GM23338 (cell line): ENCODE data around the gene FAM47E. TPM values are rescaled to one million over a fixed set of nuclear protein-coding genes. Genes with fewer than 3 reads are reported as not detected.

Experiments used
- ATAC-seq: fragments of 200-7000 bp; cut with Tn5 transposase; 3 replicates; pipeline ENCODE4 v1.9.1; 2020
- DNase-seq: peaks from one replicate; pipeline ENCODE4 v3.0.0-alpha.2; 2015; ENCODE audit warnings: low spot score
- H2AFZ ChIP-seq: fragments of 200-600 bp; sonication (generic); 2 replicates; pipeline ENCODE4 v1.8.0; 2016; ENCODE audit warnings: antibody characterized with exemption, mild to moderate bottlenecking, moderate library complexity
- H3F3A ChIP-seq: fragments of 200-600 bp; sonication (generic); replicated peaks from 2 replicates; pipeline ENCODE4 v1.8.0; 2017; ENCODE audit warnings: antibody characterized with exemption, mixed run types, low read depth
- H3K27ac ChIP-seq: fragments of 200-600 bp; sonication (generic); 2 replicates; pipeline ENCODE4 v1.6.1; 2016; ENCODE audit warnings: low read depth
- H3K27me3 ChIP-seq: fragments of 200-600 bp; sonication (generic); 2 replicates; pipeline ENCODE4 v1.8.0; 2016; ENCODE audit warnings: mild to moderate bottlenecking, mixed run types, moderate library complexity; ENCODE audit not compliant: insufficient read depth
- H3K36me3 ChIP-seq: fragments of 200-600 bp; sonication (generic); 2 replicates; pipeline ENCODE4 v1.8.0; 2016; ENCODE audit warnings: mild to moderate bottlenecking; ENCODE audit not compliant: insufficient read depth
- H3K4me1 ChIP-seq: fragments of 200-600 bp; sonication (generic); 2 replicates; pipeline ENCODE4 v1.8.0; 2016; ENCODE audit warnings: mild to moderate bottlenecking, moderate library complexity; ENCODE audit not compliant: insufficient read depth
- H3K4me2 ChIP-seq: fragments of 200-600 bp; sonication (generic); 2 replicates; pipeline ENCODE4 v1.7.1; 2017; ENCODE audit warnings: mixed run types
- H3K4me3 ChIP-seq: fragments of 200-600 bp; sonication (generic); 2 replicates; pipeline ENCODE4 v1.6.1; 2016; ENCODE audit warnings: mixed run types
- H3K79me2 ChIP-seq: fragments of 200-600 bp; sonication (generic); replicated peaks from 2 replicates; pipeline ENCODE4 v1.8.0; 2017; ENCODE audit warnings: mild to moderate bottlenecking; ENCODE audit not compliant: insufficient read depth
- H3K9me2 ChIP-seq: fragments of 200-600 bp; sonication (generic); 2 replicates; pipeline ENCODE4 v1.8.0; 2017; ENCODE audit not compliant: insufficient read depth
- H4K20me1 ChIP-seq: fragments of 200-600 bp; sonication (generic); replicated peaks from 2 replicates; pipeline ENCODE4 v1.8.0; 2017; ENCODE audit warnings: mild to moderate bottlenecking; ENCODE audit not compliant: insufficient read depth
- H3K27ac Mint-ChIP-seq: 2 replicates; pipeline ENCODE4 v1.8.0; 2020; ENCODE audit warnings: inconsistent platforms, mild to moderate bottlenecking, moderate library complexity, mixed read lengths
- H3K27me3 Mint-ChIP-seq: 3 replicates; pipeline ENCODE4 v1.8.0; 2022; ENCODE audit warnings: low read depth, mild to moderate bottlenecking, moderate library complexity, mixed read lengths, inconsistent platforms; ENCODE audit not compliant: insufficient read depth, poor library complexity
- H3K36me3 Mint-ChIP-seq: 3 replicates; pipeline ENCODE4 v1.8.0; 2021; ENCODE audit warnings: low read depth, mild to moderate bottlenecking, inconsistent platforms, moderate library complexity, mixed read lengths
- H3K4me1 Mint-ChIP-seq: 3 replicates; pipeline ENCODE4 v1.8.0; 2020; ENCODE audit warnings: mild to moderate bottlenecking, inconsistent platforms, mixed read lengths
- H3K4me3 Mint-ChIP-seq: 3 replicates; pipeline ENCODE4 v1.8.0; 2021; ENCODE audit warnings: moderate library complexity, mild to moderate bottlenecking, inconsistent platforms, mixed read lengths
- H3K9me3 Mint-ChIP-seq: 3 replicates; pipeline ENCODE4 v1.8.0; 2020; ENCODE audit warnings: moderate library complexity, mild to moderate bottlenecking, inconsistent platforms, mixed read lengths
- CREB1 ChIP-seq: fragments of 250-450 bp; sonication (Bioruptor Pico); IDR thresholded peaks from 2 replicates; pipeline ENCODE4 v1.5.0; 2020; ENCODE audit warnings: low read depth, mild to moderate bottlenecking, moderate library complexity
- EZH2phosphoT487 ChIP-seq: fragments of 200-600 bp; sonication (generic); IDR thresholded peaks from one replicate; pipeline ENCODE4 v1.8.1; 2018; ENCODE audit warnings: antibody characterized with exemption; ENCODE audit not compliant: unreplicated experiment
- POLR2AphosphoS5 ChIP-seq: IDR thresholded peaks from 2 replicates; pipeline ENCODE4 v1.6.1; 2016; ENCODE audit warnings: antibody characterized with exemption, low read depth
- ZNF331 ChIP-seq: fragments of 250-450 bp; sonication (Bioruptor Pico); IDR thresholded peaks from 2 replicates; pipeline ENCODE4 v1.5.0; 2020; ENCODE audit warnings: low read depth, mild to moderate bottlenecking, moderate library complexity
- polyA plus RNA-seq: library from polyadenylated mRNA; unstranded; fragments of >200 nt; fragmentation: Nextera tagmentation; extraction: Ambion mirVana; gene quantifications from 2 replicates; pipeline ENCODE4 v1.2.1, GENCODE V29; 2016
- total RNA-seq: library from RNA; depleted of rRNA; stranded (reverse); fragments of >200 nt; shearing (Covaris generic); gene quantifications from 2 replicates; pipeline ENCODE4 v1.2.3, GENCODE V29; 2014
- TF ChIP-seq, protein P1 (sequence below): fragments of 250-450 bp; sonication (Bioruptor Pico); IDR thresholded peaks from 2 replicates; pipeline ENCODE4 v1.5.0; 2020; ENCODE audit warnings: mild to moderate bottlenecking, moderate library complexity
- TF ChIP-seq, protein P2 (sequence below): IDR thresholded peaks from one replicate; pipeline ENCODE4 v1.6.1; 2018; ENCODE audit warnings: antibody characterized with exemption; ENCODE audit not compliant: unreplicated experiment
- TF ChIP-seq, protein P3 (sequence below): IDR thresholded peaks from 2 replicates; pipeline ENCODE4 v1.6.1; 2016; ENCODE audit warnings: antibody characterized with exemption
- TF ChIP-seq, protein P4 (sequence below), 2 experiments: fragments of 200-600 bp in 1 of 2; sonication (generic) in 1 of 2; conservative IDR thresholded peaks; 2 replicates each; pipeline versions ENCODE4 v1.5.1 to v1.6.1; 2016 to 2017; ENCODE audit warnings: antibody characterized with exemption in 2 of 2, low read depth in 2 of 2, mild to moderate bottlenecking in 2 of 2, moderate library complexity in 1 of 2

FAM47E gene
- total and polyA plus RNA-seq, 2 experiments from 2014 or later: 0.66 to 2.3 TPM

DNA sequence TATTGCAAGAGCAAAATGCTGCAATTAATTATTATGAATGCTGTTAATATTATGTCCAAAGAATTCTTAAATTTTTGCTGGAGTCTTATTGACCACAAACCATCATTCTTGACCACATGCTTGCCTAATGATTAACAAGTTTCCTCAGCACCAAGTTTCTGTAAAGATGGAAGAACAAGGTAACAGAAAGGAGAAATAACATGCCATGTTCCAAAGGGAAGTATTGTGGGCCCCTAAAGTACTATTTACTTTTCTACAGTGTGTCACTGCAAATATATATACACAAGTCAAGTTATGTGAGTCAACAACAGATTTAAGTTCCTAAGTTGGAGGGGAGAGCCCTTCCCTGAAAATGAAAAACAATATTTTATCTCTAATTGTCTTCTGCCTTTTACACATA lies 20.6 kb downstream of the FAM47E start (continued):
- TF ChIP-seq, protein P1, sequence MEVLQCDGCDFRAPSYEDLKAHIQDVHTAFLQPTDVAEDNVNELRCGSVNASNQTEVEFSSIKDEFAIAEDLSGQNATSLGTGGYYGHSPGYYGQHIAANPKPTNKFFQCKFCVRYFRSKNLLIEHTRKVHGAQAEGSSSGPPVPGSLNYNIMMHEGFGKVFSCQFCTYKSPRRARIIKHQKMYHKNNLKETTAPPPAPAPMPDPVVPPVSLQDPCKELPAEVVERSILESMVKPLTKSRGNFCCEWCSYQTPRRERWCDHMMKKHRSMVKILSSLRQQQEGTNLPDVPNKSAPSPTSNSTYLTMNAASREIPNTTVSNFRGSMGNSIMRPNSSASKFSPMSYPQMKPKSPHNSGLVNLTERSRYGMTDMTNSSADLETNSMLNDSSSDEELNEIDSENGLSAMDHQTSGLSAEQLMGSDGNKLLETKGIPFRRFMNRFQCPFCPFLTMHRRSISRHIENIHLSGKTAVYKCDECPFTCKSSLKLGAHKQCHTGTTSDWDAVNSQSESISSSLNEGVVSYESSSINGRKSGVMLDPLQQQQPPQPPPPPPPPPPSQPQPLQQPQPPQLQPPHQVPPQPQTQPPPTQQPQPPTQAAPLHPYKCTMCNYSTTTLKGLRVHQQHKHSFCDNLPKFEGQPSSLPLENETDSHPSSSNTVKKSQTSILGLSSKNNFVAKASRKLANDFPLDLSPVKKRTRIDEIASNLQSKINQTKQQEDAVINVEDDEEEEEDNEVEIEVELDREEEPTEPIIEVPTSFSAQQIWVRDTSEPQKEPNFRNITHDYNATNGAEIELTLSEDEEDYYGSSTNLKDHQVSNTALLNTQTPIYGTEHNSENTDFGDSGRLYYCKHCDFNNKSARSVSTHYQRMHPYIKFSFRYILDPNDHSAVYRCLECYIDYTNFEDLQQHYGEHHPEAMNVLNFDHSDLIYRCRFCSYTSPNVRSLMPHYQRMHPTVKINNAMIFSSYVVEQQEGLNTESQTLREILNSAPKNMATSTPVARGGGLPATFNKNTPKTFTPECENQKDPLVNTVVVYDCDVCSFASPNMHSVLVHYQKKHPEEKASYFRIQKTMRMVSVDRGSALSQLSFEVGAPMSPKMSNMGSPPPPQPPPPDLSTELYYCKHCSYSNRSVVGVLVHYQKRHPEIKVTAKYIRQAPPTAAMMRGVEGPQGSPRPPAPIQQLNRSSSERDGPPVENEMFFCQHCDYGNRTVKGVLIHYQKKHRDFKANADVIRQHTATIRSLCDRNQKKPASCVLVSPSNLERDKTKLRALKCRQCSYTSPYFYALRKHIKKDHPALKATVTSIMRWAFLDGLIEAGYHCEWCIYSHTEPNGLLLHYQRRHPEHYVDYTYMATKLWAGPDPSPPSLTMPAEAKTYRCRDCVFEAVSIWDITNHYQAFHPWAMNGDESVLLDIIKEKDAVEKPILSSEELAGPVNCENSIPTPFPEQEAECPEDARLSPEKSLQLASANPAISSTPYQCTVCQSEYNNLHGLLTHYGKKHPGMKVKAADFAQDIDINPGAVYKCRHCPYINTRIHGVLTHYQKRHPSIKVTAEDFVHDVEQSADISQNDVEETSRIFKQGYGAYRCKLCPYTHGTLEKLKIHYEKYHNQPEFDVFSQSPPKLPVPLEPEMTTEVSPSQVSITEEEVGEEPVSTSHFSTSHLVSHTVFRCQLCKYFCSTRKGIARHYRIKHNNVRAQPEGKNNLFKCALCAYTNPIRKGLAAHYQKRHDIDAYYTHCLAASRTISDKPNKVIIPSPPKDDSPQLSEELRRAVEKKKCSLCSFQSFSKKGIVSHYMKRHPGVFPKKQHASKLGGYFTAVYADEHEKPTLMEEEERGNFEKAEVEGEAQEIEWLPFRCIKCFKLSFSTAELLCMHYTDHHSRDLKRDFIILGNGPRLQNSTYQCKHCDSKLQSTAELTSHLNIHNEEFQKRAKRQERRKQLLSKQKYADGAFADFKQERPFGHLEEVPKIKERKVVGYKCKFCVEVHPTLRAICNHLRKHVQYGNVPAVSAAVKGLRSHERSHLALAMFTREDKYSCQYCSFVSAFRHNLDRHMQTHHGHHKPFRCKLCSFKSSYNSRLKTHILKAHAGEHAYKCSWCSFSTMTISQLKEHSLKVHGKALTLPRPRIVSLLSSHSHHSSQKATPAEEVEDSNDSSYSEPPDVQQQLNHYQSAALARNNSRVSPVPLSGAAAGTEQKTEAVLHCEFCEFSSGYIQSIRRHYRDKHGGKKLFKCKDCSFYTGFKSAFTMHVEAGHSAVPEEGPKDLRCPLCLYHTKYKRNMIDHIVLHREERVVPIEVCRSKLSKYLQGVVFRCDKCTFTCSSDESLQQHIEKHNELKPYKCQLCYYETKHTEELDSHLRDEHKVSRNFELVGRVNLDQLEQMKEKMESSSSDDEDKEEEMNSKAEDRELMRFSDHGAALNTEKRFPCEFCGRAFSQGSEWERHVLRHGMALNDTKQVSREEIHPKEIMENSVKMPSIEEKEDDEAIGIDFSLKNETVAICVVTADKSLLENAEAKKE (CRISPR knock-in tag): no peak

DNA sequence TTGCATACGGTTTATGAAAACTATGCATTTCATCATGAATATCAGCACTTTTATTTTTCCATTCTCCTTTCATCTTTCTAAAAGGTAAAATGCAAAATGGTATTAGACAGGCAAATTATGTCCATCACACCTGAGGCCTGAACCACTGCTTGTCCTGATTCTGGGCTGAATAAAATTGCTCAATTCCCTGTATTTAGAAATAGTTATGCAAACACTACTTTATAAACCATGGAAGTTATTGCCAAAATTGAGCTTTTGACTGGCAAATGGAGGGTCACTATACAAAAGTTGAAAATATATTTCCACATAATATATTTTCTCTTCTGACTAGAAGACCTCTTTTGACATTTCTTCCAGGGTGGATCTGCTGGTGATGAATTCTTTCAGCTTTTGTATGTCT lies 21.1 kb downstream of the FAM47E start:
- H2AFZ ChIP-seq: no peak overlapping the region
- H4K20me1 ChIP-seq: no peaks in the 10 kb centered on the region
- DNase-seq (no peak), ATAC-seq (no peak)
- H3K36me3 Mint-ChIP-seq: no peaks in the 10 kb centered on the region
- H3K27ac Mint-ChIP-seq: no peak overlapping the region
- no peaks in the 10 kb centered on the region for H3K36me3 ChIP-seq
- H3K27me3 ChIP-seq: no peaks in the 10 kb centered on the region
- H3K9me3 Mint-ChIP-seq: no peaks in the 10 kb centered on the region
- no peak overlapping the region for H3K27ac ChIP-seq
- H3K4me2 ChIP-seq: no peak overlapping the region
- H3K27me3 Mint-ChIP-seq: peaks cover 6% of the 10 kb centered on the region
- no peaks in the 10 kb centered on the region for H3K4me1 ChIP-seq
- no peaks in the 10 kb centered on the region for H3K79me2 ChIP-seq
- no peaks in the 10 kb centered on the region for H3F3A ChIP-seq
- H3K9me2 ChIP-seq: 0 out of 2 replicates have a peak, but pooled peaks cover under 1% of the 10 kb centered on the region
- H3K4me3 Mint-ChIP-seq: no peak overlapping the region
- no peaks in the 10 kb centered on the region for H3K4me1 Mint-ChIP-seq
- H3K4me3 ChIP-seq: no peak overlapping the region
- TF ChIP-seq, protein P2, sequence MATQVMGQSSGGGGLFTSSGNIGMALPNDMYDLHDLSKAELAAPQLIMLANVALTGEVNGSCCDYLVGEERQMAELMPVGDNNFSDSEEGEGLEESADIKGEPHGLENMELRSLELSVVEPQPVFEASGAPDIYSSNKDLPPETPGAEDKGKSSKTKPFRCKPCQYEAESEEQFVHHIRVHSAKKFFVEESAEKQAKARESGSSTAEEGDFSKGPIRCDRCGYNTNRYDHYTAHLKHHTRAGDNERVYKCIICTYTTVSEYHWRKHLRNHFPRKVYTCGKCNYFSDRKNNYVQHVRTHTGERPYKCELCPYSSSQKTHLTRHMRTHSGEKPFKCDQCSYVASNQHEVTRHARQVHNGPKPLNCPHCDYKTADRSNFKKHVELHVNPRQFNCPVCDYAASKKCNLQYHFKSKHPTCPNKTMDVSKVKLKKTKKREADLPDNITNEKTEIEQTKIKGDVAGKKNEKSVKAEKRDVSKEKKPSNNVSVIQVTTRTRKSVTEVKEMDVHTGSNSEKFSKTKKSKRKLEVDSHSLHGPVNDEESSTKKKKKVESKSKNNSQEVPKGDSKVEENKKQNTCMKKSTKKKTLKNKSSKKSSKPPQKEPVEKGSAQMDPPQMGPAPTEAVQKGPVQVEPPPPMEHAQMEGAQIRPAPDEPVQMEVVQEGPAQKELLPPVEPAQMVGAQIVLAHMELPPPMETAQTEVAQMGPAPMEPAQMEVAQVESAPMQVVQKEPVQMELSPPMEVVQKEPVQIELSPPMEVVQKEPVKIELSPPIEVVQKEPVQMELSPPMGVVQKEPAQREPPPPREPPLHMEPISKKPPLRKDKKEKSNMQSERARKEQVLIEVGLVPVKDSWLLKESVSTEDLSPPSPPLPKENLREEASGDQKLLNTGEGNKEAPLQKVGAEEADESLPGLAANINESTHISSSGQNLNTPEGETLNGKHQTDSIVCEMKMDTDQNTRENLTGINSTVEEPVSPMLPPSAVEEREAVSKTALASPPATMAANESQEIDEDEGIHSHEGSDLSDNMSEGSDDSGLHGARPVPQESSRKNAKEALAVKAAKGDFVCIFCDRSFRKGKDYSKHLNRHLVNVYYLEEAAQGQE: no peak
- TF ChIP-seq ZNF331 (CRISPR knock-in tag) (no peak), CREB1 (no peak), POLR2AphosphoS5 (no peak), EZH2phosphoT487 (no peak)
- TF ChIP-seq, protein P3, sequence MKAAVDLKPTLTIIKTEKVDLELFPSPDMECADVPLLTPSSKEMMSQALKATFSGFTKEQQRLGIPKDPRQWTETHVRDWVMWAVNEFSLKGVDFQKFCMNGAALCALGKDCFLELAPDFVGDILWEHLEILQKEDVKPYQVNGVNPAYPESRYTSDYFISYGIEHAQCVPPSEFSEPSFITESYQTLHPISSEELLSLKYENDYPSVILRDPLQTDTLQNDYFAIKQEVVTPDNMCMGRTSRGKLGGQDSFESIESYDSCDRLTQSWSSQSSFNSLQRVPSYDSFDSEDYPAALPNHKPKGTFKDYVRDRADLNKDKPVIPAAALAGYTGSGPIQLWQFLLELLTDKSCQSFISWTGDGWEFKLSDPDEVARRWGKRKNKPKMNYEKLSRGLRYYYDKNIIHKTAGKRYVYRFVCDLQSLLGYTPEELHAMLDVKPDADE: no peak
- TF ChIP-seq, protein P4, sequence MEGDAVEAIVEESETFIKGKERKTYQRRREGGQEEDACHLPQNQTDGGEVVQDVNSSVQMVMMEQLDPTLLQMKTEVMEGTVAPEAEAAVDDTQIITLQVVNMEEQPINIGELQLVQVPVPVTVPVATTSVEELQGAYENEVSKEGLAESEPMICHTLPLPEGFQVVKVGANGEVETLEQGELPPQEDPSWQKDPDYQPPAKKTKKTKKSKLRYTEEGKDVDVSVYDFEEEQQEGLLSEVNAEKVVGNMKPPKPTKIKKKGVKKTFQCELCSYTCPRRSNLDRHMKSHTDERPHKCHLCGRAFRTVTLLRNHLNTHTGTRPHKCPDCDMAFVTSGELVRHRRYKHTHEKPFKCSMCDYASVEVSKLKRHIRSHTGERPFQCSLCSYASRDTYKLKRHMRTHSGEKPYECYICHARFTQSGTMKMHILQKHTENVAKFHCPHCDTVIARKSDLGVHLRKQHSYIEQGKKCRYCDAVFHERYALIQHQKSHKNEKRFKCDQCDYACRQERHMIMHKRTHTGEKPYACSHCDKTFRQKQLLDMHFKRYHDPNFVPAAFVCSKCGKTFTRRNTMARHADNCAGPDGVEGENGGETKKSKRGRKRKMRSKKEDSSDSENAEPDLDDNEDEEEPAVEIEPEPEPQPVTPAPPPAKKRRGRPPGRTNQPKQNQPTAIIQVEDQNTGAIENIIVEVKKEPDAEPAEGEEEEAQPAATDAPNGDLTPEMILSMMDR (conservative IDR thresholded peaks at IDR 0.05; ENCODE audit: low read depth in 2 of 2): no peak
